ENCODE measurements around the gene THAP5.

Gene THAP5

DNA sequence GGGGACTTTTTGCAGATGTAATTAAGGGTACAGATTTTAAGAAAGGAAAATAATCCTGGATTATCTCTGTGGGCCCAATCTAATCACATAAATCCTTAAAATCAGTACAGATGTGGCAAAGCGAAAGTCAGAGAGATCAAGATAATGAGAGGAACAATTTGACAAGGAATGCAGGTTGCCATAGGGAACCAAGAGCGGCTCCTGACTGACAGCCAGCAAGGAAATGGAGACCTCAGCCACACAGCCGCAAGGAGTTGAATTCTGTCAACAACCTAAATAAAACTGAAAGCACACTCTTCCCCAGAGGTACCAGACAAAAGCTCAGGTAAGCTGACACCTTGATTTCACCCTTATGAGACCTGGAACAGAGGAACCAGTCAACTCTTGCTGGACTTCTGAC, 40.2 kb downstream of the THAP5 start:
- DNase-seq, result no peak

DNA sequence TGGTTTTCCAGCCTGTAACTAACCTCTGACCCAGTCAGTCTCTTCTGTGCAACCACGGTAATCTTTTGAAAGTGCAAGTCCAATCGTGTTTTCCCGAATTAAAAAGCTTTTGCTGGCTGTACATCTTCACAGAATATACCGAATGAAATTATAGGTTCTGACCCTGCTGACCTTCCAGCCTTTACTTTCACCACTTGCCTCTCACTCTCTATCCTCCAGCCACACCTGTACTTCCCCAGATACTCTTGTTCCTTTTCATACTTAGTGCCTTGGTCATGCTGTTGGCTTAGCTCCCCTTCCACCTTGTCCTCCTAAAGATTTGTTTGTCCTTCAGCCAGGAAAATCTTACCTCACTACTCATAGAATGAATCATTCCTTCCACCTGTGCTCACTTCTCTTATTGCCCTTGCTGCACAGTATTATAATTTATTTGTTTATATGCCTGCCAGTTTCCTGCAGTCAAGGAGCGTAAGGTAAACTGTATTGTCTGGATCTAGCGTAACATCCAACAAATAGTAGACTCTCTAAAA, 41.3 kb downstream of the THAP5 start:
- no peak for DNase-seq

DNA sequence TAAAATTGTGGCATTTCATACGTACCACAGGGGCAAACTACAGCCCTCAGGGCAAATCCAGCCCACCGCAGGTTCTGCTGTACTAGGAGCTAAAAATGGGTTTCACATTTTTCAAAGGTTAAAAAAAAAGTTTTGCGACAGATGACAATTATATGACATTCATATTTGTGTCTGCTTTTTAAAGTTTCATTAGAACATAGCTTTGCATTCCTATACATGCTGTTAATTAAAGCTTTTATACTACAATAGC, 42.8 kb downstream of the THAP5 start:
- DNase-seq, result no peak

DNA sequence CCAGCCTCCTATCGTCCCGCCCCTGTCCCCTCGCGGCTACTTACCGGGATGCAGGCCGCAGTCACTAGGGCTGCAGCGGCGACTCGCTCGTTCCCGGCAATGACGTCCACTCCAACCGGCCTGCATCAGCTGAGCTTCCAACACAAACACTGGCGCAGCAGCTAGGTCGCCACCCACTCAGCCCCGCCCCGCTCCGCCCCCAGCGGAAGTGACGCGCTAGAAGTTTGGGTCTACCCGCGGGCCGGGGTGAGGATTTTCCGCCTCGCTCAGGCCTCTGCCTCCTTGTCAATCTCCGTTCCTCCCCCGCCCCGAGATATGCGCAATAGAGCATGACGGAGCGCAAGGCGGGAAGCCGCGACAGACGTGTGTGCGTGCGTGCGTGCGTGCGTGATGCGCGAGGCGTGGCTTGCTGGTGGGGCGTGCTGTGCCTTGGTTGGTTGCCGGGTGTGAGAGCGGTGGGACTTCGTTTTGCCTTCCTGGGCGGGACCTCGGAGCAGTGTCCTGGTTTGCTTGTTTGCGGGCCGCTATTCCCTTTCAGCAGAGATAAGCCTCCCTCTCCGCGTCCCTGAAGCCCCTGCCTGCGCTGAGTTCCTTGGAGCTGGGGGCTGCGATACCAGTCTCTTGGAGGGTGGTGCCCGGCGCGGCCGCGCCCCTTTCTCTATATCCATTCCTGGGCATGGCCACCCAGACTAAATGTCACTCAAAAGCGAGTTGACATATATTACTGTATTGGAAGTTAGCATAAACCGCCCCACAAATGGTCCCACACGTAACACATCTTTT, 43.3 kb downstream of the THAP5 start, which contains the start of gene PNPLA8:
Gene PNPLA8 (minus strand): TSS at position 151 of the 783 bp plus-strand sequence. CDS start 10,644 bp downstream, outside the sequence.
- DNase-seq, result peak; percentile 99

GRCh38 chr7:108525327-108525984, 44.0 kb downstream of the THAP5 start:
- peak; percentile 83 for DNase-seq

DNA sequence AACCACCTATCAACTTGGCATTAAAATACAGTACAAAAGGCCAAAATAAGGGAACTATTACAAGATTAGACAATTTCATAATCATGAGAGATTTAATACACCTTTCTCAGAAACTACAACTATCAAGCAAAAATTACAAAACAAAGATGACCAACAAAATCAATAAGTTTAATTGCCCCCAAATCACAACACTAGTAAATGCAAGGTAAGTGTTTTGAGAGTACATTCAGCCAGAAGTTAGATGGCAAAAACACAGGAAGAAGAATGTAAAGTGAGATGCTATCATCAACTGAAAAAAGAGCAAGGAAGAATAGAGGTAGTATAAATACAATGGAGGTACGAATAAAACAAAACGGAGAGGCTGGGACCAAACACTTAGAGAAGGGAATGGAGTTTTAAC, 46.7 kb downstream of the THAP5 start:
- DNase-seq, result no peak

- no peak for DNase-seq
These were observed 51.6 kb downstream of the THAP5 start for GRCh38 chr7:108517951-108518350.

DNA sequence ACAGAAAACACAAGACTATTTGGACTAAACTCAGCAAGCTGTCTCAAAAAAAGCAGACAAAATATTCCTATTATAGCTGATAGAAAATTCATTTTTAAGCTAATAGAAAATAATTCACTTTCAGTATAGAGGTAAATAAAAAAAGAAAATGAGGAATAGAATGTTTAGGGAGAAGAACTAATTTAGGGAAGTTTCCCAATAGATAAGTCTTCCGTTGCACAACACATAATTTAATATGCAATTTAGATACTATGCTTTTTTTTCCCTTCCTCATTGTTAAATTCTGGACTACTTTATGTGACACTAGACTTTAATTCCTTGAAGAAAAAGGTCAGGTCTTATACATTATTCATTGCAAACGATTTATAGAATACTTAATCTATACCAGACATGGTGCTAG, 53.9 kb downstream of the THAP5 start:
- DNase-seq, result no peak

DNA sequence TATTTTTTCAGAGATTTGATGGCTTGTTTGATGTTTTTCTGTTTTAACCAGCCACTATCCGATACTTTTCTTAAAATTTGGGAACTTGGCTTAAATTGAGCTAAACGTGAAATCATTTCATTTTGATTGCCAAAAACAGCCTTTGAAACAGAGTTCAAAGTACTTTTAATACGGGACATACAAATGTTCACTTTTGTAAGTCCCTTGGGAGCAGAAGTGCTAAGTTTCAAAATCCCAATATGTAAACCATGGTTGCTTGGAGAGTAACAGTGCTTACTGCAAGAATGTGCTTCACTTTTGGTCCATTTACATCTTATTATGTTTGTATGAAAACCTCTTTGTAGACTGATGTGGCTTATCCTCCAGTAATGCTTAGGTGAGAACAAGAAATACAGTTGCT, 54.5 kb downstream of the THAP5 start:
- no peak for DNase-seq

Measured in NCI-H1092 (cell line).